Glomerular visceral epithelial cell (primary cell): ENCODE data around the gene IGFBP6.
"Not testable (repeated sequence)": the region's sequence is repeated elsewhere in the genome, so short reads cannot be mapped to it uniquely, and the experiment has no call there.

Experiments used
- DNase-seq: peaks from one replicate; pipeline ENCODE4 v3.0.0-alpha.2; 2016; ENCODE audit errors: extremely low spot score

IGFBP6 gene

DNA sequence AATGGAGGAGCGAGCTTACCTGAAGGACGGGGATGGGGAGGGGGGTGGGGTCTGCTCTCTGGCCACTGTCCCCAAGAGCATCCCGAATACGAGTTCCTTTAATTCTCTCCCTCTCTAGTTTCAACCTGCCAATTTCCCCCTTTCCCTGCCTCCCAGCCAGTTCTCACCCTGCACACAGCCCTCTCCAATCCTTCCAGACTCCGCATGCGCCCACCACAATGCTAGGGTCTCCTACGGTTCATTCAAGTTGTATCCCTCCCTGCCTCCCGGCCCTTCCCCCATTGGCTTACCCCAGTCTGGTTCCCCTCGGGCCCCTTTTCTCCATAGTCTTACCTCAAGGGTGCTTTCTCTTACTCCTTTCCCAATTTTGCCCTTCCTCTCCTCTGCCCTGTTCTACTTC, 708 bp upstream of the IGFBP6 start:
- no peak for DNase-seq

DNA sequence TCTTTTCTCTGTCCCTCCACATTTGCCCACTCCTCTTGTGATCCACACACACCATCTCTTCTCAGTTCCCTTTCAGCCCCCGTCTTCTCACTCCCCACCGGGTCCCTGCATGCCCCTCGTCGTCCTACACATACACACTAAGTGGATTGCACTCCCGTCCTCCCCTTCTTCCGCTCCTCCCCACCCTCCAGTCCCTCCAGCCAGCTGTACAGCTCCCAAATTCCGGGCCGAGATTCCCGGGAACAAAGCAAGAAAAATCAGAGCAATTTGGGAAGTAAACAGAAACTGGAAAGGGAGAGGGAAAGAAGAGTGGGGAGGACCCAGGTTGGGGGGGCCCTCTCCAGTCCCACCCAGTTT, 282 bp upstream of the IGFBP6 start:
- peak; percentile 31 for DNase-seq

DNA sequence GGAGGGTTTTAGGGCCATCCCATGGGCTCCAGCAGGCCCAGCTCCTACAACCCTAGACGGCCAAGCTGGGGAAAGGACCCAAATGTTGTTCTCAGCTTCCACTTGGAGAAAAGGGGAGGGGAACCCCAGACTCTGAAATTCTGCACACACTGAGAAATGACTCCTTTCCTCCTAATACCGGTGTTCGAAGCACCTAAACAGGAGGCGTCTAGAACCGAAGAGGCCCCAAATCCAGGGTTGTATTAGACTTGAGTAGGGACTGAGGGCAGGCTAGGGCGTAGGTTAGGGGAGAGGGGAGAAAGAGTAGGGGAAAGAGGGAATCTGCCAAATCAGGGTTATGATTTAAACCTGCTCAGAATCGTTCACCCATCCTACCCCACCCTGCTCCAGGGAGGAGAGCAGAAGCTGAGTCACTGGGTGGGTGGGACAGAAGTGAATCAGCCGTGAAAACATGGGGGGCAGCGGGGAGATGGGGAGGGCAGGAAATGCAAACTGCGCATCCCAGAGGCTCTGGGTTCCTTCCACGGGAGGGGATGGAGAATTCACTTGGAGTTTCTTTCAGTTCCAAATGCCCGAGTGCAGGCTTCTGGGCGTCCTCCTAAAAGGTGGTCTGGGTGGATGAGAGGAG, 1.0 kb downstream of the IGFBP6 start:
- DNase-seq = peak; percentile 72

DNA sequence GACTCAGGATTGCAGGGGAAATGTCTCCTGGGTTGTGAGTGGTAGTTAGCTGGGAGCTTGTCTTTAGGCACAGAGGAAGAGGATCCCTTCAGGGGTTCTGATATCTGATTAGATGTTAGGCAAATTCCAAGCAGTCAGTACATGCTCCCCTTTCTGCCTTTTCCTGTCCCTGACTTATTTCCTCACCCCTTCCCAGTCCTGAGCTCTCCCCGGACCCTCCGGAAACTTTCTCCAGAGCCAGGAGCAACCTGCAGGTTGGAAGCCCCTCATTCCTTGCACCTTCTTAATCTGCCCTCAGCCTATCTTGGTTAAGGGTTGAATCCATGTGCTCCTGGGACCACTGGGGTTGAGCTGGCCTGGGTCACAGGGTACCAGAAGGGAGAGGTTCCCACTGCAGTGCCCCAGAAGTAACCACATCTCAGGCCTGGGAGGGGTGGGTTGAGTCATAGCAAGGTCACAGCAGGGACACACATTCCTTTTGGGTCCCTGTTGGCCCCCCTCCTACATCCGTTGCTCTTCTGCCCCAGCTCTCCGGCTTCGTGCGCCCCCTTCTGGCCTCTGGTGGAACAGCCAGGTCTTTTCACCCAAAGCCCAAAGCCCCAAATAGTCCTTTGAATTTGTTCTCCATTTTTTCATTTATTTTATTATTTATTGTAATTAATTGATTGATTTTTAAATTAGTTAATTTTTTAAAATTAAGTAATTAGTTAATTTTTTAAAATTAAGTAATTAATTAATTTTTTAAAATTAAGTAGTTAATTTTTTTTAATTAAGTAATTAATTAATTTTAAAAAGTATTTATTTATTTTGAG, 1.8 kb downstream of the IGFBP6 start:
- DNase-seq = peak; percentile 92

DNA sequence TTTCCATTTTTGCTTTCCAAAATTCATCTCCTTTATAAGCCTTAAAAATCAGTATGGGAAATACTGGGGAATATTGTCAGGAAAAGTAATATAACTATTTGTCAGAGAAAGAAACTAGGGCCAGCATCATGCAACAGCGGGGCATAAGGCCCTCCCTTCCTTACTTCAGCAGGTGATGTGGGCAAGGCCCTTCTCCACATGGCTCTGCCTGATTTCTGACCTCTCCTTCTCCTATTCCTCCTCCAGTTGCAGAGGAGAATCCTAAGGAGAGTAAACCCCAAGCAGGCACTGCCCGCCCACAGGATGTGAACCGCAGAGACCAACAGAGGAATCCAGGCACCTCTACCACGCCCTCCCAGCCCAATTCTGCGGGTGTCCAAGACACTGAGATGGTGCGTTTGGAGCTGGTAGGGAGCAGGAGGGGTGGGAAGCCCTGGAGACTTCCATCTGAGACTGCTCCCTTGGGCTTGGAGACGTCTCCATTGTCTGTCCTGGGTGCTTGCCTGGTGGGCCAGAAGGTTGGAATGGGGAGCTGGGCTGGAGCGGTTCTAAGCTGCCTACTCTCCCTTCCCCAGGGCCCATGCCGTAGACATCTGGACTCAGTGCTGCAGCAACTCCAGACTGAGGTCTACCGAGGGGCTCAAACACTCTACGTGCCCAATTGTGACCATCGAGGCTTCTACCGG, 3.1 kb downstream of the IGFBP6 start:
- DNase-seq = no peak

DNA sequence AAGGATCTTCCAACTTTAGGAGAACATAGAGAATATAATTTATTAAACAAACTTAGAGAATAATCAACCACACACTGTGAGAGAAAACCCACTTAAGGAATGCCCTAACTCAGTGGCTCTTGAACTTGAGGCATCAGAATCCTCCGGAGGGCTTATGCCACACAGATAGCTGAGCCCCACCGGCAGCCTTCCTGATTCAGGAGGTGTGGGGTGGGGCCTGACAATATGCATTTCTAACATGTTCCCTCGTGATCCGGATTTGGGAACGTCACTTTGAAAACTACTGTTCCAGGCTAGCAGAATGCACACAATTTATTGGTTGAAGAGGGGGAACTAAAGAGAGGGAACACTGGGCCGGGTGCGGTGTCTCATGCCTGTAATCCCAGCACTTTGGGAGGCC, 3.8 kb downstream of the IGFBP6 start:
- no peak for DNase-seq

DNA sequence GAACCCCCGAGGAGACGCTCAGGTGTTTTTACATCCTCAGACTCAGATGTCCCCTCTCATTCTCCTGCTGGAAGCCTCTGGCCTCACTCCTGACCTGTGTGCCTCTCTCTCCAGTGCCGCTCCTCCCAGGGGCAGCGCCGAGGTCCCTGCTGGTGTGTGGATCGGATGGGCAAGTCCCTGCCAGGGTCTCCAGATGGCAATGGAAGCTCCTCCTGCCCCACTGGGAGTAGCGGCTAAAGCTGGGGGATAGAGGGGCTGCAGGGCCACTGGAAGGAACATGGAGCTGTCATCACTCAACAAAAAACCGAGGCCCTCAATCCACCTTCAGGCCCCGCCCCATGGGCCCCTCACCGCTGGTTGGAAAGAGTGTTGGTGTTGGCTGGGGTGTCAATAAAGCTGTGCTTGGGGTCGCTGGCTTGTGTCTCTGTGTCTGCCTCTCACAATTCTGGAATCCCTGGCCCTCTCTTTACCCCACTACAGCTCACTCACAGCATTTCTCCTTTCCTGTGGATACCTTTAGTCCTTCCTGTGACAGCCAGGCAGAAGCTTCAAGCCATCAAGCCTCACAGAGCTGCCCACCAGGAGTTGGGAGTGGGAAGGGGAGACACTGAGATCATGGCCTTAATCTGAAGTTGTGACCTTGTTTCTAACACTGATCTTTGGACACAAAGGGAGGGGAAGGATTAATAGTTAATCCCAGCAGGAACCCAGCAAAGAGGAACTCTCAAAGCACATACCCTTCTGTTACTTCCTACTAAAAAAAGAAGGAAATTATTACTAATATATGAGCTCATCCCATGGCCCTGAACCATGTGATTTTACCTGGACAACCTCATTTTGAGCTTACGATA, 4.7 kb downstream of the IGFBP6 start:
- DNase-seq = no peak

DNA sequence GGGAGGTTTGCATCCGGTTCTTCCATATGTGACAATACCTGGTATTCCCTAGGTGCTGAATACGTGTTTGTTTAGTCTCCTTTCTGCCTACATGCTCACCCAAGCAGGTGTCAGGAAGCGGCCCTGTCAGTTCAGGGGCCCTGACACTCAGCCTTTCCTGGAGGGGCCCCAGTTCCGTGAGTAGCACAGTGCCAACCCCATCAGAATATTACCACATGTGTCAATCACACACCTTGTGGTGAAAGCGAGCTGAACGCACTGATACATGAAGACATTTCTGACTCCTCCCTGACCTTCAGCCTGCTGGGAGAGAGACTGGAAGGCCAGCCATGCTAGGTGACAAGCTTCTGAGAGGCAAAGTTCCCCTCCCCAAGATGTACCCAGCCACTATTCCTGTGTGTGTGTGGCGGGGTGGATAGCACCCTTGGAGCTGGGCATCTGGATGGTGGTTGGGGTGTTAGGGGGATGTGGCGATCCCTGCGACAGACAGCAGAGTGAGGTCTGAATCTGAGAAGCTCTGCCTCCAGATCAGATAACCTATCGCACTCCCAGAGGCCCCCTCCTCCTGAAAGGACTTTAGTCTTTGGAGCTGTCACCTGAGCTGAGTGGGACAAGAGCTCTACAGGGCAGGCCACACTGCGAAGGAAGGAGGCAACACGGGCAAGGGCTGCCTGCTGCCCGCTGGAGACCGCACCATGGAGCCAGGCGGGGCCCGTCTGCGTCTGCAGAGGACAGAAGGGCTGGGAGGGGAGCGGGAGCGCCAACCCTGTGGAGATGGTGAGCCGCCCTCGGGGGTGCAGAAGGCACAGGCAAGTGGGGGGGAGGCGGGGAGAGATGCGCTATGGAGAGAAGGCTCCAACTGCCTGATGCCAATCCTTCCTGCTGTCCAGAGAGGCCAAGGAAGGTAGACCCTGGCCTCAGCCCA, 5.7 kb downstream of the IGFBP6 start, which contains the start of gene SOAT2:
Gene SOAT2 (plus strand): TSS at position 604 of the 925 bp plus-strand sequence. CDS start 92 bp downstream, at position 696.
- DNase-seq = no peak

DNA sequence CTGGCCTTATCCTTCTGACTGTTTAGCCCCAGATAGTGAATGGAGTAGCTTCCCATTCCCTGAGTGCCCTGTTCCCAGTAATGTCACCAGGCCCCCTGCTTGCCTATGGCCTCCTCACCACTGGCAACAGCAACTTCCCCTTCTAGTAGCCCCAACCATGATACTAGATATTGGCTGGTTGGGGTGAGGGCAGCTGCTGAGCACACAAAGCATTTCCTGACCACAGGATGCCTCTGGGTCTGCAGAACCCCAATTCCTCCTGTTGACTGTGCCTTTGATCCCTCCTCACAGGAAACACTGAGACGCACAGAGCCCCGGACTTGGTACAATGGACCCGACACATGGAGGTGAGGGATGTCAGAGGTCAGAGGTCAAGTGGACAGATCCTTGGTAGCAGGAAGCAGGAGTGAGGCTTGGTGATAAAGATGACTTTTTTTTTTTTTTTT, 6.4 kb downstream of the IGFBP6 start:
- no peak for DNase-seq

DNA sequence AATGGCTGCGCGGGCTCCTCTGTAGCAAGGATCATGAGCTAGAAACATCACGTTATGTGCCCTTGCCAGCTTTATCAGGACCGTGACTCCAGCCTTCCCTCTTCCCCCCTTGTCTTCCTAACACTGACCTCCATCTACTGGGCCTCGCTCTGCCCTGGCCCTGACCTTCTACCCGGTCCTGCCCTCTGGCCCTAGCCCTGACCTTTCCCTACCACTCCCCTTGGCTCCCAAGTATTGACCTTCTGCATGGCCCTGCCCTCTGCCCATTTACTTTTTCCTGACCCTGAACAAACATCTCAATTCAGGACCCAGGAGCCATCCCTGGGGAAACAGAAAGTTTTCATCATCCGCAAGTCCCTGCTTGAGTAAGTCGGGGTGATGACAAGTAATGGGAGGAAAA, 7.8 kb downstream of the IGFBP6 start:
- no peak for DNase-seq

DNA sequence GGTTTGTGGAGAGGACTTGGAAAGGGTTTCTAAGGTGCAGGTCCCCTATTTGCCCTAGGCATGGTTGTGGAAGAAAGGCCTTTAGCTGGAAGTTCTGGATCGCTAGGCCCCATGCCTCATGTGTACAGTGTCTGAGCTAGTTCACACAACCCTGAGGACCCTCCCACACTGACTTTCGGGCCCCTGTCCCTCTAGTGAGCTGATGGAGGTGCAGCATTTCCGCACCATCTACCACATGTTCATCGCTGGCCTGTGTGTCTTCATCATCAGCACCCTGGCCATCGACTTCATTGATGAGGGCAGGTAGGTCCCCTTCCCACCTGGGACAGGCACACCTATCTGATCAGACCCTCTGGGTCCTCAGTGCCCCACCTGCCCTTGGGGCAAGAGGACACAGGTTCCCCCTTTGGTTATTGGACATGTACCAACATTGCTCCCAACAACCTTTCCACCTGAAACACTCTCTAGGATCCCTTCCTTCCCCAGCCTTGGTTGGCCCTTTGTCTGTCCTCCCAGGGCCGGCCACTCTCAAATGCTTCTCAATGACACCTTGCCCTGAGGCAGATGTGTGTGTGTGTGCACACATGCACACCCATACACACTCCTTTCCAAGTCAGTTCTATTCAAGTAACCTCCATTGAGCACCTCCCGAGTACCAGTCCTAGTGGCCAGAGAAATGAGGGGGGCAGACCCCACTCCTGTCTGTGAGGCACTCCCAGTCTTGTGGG, 8.4 kb downstream of the IGFBP6 start:
- no peak for DNase-seq

DNA sequence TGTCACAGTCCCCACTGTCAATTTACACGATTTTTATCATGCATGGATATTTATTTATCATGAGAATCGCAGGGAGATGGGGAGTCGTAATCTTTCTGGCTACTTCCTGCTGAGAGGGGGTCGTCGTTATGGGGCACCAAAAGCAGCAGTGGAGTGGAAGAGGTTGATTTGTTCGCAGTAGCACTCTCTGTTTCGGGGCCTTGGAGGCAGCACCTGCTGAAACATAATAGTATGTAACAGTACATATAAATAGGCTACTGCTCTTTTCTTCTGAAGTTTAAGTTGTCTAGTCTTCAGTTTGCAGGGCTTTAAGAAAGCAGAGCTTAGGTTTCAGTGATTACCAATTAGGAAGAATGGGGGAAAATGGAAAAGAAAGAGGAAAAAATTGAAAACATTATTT, 9.7 kb downstream of the IGFBP6 start:
- no peak for DNase-seq

DNA sequence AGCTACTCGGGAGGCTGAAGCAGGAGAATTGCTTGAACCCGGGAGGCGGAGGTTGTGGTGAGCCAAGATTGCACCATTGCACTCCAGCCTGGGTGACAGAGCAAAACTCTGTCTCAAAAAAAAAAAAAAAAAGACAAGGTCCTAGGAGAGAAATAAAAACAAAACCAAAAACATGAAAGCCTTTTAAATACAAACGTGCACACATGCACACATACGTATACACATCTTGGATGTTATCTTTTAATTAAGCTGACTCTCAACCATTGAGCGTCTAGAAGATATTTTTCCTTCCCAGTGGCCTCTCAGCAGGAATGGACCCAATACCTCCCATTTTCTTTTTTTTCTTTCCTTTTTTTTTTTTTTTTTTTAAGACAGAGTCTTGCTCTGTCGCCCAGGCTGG, 15.0 kb downstream of the IGFBP6 start:
- DNase-seq = not testable (repeated sequence)

DNA sequence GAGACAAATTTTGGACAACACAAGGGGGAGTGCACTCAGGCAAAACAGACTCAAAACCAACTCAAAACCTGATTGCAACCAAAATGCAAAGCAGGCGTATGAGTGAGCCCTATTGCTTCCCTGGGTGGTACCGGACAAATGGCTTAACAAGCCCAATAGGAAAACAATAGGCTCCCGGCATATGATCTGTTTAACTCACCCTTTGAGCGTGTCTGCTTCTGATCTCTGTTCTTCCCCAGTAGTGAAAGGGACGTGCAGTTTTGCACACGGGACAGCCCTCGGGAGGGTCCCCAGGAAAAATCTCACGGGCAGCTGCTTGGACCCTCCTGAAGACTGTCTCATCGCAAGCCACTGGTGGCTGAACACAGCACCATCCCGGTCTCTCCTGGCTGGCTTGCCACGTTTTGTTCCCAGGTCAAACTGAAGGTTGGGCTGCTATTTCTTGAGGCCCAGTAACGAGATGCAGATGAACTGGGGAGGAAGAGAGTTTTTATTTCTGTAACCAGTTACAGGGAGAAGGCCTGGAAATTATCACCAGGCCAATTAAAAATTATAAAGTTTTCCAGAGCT, 15.8 kb downstream of the IGFBP6 start:
- no peak for DNase-seq

DNA sequence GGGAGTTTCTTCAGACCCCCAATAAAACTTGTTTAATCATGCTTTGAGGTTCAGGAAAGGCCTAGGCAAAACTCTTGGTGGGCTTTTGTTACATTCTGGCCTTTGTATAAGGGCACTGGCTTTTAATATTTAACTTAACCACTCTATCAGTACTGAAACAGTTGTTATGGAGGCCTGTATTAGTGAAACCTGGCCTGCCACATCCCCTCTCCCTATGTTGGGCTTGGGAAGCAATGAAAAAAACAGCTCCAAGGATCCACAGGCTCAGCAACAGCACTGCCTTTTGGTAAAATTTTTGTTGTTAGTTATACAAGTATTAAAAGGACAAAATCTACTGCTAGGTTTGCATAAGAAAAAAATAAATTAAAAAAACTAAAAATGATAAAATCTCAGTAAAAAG, 16.5 kb downstream of the IGFBP6 start:
- no peak for DNase-seq

DNA sequence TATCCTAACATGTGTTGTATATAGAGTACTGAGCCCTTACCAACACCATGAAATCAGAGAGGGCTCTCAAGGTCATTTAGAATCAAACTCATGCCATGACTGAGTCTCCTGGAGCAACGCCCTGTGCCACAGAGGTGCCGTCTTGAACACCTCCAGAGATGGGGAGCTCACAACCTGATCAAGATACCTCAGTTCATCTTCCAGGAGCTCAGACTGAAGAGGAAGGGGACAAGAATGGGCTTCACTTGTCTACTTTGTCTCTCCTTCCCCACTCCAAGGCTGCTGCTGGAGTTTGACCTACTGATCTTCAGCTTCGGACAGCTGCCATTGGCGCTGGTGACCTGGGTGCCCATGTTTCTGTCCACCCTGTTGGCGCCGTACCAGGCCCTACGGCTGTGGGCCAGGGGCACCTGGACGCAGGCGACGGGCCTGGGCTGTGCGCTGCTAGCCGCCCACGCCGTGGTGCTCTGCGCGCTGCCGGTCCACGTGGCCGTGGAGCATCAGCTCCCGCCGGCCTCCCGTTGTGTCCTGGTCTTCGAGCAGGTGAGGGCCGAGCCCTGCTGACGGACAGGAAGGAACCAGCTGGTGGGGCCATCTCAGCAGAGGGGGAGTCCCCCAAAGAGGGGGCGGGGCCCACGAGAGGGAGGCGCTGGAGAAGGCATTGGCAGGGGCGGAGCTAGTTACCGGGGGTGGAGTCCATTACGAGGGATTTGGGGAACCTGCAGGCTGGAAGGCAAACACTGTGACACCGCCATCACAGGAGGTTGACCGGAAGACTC, 17.8 kb downstream of the IGFBP6 start:
- no peak for DNase-seq

DNA sequence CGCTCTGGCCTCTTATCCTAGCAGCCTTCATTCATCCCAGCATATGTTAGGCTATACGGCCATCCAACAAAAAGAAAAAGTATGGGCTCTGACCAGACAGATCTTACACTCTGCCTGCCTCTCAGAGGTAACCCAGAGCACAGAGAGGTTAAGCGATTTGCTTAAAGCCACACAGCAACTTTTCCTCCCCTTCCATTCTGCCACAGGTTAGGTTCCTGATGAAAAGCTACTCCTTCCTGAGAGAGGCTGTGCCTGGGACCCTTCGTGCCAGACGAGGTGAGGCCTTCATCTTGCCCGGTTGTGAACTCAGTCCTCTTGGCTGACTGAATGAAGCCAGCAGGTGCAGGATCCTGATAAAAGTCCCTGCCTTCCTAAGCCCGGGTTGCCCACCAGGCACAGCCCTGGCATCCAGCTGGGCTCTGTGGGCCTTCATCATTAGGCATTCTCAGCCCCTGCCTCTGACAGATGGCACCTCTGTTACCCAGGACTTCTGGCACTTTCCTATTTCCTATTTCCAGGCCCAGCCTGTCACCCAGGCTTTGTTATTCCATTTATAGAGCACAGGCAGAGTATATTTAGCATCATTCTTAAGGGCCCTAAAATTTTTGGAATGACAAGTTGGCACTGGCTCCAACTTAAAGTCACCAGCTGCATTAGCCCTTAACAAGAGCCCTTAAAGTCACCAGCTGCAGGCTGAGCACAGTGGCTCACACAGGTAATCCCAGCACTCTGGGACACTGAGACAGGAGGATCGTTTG, 18.6 kb downstream of the IGFBP6 start:
- DNase-seq = no peak

DNA sequence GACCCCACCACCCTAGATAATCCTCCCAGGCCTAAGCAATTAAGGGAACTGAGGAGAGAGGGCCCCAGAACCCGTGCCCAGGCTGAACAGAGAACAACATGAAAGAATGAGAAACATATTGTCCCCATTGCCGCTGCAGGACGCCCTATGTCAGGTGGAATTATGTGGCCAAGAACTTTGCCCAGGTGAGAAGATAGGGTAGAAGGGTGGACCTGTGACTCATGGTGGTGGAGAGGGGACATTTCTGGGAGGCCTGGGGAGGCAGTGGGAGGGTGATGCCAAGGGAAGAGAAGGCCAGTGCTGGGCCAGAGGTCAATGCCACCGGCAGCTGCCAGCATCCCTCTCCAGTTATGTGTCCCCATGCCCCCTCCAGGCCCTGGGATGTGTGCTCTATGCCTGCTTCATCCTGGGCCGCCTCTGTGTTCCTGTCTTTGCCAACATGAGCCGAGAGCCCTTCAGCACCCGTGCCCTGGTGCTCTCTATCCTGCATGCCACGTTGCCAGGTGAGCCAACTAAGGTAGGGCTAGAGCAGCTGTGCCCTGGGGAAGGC, 21.4 kb downstream of the IGFBP6 start:
- DNase-seq = no peak
